Fibroblast of skin of left quadriceps (primary cell): ENCODE data around the gene PTPRN2.

Experiments
- DNase-seq, 2 experiments: peaks; one replicate each; pipeline ENCODE4 v3.0.0-alpha.2; 2013; ENCODE audit warnings: low read depth in 2 of 2

Gene PTPRN2

DNA sequence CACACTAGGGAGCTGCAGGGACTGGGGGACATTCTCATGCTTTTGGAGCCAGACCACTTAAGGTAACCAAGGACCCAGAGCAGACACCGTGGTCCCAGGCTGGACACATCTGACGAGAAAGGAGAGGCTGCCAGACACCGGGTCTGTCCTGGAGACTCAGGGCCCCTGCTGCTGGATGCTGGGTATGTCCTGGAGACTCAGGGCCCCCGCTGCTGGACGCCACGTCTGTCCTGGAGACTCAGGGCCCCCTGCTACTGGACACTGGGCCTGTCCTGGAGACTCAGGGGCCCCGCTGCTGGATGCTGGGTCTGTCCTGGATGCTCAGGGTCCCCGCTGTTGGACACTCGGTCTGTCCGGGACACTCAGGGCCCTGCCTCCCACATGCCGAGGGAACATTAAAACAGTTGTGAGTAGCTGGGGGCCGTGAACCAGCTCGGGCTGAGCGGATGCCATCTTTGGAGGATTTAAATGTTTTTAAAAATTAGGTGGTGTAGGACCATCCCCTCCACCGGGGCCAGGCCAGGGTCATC, 1001.1 kb downstream of the PTPRN2 start:
- no peak for DNase-seq

DNA sequence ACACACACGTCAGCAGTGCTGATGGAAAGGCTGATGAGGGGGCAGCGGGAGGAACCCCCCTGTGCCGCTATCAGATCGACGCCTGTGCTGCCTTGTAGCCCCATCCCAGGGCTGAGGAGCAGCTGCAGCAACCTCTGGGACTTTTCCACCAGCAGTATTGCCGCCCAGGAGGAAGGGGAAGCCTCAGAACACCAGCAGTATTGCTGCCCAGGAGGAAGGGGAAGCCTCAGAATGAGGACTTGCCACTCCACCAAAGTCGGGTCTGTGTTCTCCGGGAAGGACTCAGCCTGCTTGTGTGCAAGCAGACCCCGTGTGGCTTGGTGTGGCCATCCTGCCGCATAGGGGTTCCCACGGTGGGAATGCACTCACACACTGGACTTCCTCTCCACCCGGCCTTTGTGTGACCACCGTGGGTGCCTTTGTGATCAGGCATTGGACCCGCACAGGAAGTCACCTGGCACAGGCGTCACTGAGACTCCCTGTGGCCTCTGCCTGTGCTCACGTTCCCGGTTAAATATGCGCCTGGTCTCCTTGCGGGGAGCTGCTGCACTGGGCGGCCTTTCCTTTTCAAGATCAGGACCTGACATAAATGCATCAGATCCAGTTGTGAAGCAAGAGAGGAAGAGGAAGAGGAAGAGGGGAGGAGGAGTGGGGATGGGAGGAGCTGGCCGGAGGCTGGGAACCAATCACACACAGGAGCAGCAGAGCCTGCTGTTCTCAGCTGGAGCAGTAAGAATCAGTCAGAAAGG, 1002.3 kb downstream of the PTPRN2 start:
- no peak for DNase-seq

DNA sequence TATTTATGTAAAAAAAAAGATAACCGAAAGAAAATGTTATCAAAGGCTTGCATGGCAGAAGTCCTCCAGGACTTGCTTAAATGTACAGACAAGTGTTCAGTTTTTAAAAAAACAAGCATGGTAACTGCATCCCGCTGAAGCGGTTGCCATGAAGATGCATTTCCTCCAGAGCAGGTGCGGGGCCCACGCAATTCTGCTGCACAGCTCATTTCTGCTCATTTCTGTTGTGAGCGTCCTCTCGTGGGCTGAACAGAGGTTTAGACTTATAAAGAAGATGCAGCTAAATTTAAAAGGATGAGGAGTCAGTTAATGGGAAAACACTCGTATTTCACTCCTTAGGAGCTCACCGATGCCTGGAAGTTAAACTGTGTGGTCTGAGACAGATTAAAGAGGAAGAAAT, 1003.2 kb downstream of the PTPRN2 start:
- DNase-seq = no peak

DNA sequence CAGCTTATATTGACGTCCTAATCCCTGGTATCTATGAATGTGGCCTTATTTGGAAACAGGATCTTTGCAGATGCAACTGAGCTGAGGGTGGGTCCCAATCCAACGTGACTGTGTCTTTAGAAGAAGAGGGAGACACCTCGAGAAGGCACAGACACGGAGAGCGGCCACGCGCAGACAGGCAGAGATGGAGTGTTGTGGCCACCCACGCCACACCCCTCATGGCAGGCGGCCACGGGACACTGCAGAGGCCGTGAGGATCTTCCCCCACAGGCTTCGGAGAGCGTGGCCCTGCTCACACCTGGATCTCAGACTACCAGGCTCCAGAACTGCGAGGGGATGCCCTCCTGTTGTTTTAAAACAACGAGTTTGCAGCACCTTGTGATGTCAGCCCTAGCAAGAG, 1005.9 kb downstream of the PTPRN2 start:
- no peak for DNase-seq

DNA sequence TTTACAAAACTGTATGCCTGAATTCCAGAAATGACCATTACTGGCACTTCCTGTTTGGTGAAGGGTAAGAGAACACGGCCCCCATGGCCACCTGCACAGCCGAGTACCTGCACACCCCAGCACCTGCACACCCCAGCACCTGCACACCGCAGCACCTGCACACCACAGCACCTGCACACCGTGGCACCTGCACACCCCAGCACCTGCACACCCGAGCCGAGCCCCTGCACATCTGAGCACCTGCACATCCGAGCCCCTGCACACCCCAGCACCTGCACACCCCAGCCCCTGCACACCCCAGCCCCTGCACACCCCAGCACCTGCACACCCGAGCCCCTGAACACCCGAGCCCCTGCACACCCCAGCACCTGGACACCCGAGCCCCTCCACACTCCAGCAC, 1007.3 kb downstream of the PTPRN2 start:
- DNase-seq = no peak

DNA sequence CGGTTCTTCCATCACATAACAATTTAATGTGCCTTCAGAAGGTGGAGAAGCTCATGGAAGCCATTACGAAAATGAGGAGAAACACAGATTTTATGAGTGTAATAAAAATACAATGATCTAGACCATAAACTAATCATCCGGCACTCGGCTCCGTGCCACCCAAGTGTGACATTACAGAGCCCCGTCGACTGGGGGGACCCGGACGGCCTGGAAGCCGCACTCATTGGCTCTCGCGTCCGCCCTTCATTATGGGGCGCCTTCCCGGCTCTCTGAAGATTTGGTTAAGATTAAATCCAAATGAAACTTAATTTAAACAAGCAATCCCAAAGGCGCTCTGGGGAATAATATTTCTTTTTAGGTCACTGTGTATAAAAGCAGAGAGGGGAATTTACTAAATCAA, 1008.2 kb downstream of the PTPRN2 start:
- DNase-seq = no peak

DNA sequence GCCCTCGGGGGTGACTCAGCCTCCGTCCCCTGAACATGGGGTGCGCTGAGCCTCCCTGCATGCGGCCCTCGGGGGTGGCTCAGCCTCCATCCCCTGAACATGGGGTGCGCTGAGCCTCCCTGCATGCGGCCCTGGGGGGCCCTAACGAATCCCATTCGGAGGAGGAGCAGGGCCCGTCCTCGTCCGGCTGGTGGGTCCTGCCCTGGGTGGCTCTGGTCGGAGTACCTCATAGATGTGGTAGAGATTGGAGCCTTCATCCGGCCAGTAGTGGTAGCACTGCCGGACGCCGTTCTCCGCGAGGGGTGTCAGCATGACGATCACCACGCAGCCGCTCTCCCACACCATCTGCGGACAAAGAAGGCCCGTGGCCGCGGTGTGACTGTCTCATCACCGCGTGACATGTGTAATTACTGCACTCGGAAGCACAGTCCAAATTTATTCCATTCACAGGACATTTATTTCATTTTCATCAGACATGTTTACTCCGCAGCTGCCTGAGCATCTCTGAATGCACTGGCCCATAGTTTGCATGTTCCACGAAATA, 1009.8 kb downstream of the PTPRN2 start:
- no peak for DNase-seq

DNA sequence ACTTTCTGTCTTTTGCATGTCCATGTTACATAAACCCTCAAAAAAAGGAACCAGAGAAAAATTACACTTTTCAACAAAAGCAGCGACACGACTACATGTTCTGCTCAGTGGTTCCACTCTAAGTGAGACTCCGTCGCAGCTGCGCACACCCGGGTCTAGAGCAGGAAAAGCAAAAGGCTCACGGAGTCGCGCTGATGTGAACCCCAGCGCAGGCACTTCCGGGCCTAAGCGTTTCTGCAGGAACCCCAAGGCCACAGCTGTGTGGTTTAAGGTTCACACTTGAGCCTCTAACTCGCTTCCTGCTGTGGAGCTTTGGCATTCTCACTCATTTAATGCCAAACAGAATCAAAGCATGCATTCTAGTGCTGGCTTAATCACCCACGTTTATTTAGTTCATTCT, 1010.6 kb downstream of the PTPRN2 start:
- DNase-seq = no peak

DNA sequence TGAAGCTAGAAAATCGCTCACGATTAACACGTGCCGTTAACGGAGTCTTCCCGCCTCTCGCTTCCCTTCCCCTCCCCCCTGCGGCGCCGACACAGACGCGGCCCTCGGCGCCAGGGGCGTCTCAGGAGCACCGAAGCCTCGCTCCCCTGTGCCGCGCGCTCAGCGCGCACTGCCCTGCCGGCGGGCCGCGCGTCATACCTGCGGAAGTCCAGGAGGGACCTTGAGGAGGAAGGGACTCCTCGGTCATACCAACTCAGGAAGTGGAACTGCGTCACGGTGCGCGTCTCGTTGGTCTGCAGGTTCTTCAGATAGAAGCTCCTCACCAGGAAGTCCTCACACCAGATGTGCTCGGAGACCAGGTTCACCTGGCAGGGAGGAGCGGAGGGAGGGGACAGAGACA, 1011.2 kb downstream of the PTPRN2 start:
- no peak for DNase-seq

DNA sequence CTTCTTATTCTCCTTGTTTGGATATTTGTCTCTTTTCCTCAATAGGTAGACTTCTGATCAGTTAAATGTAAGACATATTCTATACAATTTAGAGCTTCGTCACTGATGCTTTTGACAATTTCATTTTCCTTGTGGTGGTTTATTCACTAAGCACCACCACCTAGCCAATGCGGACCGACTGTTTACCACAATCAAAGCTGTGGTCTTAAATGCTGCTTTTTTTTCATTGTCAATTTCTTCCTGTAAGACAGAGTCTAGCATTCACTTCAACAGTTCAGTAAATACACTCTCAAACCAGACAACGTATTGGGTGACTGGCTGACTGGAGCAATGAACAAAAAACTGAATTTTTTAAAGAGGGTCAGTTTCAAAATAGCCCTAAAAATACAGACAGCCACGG, 1011.8 kb downstream of the PTPRN2 start:
- no peak for DNase-seq

DNA sequence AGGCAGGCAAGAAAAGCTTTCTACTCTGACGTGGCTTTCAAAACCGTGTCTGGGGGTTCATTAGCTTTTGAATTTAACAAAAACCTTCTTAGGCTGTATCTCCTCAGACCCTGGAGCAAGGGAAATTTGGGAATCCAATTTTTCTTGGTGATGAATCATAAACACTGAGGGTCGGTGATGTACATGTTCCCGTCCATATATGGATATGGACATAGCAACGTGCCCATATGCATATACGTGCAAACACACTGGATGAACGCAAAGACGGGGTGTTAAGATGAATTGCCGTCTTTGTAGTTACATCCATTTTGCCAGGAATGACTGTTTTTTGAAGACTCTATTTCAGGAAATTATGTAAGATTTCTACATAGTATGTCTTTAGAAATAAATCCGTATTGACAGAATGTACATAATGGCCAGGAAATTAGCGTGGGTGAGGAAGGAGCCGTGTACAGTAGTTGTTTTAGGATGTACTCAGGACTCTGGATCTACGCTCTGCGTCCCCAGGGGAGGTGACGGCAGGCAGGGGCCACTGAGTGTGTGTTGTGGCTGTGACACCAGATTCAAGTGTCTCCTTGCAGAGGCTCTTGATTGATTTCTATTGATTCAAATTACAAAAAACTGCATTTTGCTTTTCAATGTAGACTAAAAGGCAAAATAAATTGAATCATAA, 1012.6 kb downstream of the PTPRN2 start:
- no peak for DNase-seq

DNA sequence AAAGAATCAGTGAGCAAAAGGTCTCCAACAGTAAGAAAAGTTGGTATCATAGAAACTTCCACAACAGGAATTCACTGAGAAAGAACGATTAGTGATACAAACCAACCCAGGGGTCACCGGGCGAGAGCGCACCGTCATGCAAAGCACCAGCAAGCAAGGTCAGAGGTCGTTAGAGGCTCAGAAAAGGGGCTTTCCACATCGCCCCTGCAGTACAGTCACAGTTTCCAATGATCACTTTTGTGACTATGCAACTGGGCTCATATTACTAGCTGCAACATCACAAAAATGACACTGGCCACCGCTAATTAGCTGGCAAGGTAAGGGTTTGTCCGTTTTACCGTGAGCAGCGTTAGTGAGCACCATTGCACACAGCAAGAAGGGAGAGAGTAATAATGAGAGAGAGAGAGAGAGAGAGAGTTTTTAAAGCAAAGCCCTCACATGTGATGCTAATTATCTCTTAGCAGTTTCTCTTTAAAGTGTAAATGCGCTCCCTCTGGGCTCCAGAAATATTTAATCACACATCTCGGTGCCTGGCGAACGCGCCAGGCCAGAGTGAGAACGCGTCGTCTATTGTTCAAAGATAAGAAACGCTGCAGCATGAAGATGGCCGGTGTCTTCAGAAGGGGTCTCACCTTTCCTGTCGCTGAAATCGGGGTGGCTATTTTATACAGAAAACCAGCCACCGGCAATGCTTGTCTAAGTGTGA, 1013.4 kb downstream of the PTPRN2 start:
- no peak for DNase-seq

DNA sequence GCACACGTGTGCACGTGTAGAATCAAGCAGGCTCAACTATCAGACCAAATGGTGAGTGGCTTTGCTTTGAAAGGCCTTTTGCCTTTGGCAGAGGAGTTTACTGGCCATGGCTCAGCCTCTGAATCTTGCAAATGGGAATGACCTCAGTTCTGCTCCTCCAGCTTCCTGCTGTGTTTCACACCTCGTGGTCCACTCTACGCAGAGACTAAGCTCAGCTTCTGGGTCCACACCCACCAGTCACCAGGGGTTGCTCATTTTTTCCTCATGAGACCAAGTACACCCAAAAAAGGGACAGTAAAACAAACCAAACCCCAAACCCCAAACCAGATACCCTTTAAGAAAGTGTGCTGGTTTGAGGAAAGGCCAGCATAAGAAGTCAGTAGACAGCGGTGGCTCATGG, 1014.4 kb downstream of the PTPRN2 start:
- no peak for DNase-seq

DNA sequence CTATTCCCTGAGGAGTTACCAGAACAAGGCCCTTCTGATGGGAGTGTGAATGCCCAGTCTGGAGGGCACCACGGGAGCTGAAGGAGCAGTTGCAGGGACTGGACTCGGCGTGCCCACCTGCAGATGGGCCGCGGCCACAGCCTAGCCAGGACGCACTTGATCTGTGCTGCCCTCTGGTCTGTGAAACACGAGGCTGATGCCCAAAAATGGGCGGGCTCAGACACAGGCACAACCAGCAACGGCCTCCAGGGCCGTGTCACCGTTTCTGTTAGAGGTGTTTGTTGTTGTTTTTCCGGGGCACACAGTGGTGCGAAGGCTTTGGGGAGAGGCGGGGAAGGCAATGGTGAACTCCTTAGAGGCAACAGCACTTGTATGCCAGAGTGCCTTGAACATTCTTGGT, 1015.0 kb downstream of the PTPRN2 start:
- no peak for DNase-seq

DNA sequence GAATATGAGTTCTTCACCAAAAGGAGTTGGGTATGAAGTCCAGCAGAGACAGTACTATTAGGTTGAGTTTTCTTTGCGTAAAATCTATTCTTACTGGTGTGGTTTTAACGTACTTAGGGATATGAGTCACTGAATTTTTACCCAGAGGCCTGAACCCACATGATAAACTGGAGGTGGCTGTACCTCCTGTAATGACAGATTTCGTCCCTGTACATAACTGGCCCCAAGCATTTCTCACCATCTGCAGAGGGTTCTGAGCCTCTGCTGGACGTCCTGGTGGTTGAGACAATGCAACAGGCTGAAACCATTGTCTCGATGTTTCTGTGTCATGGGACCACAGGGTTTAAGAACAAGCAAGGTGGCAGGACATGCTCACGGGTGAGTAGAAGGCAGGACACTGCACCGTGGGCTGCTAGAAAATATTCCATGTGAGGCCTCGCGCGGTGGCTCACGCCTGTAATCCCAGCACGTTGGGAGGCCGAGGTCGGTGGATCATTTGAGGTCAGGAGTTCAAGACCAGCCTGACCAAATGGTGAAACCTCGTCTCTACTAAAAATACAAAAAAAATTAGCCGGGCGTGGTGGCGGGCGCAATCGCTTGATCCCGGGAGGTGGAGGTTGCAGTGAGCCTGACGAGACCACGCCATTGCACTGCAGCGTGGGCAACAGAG, 1017.0 kb downstream of the PTPRN2 start:
- DNase-seq = no peak

DNA sequence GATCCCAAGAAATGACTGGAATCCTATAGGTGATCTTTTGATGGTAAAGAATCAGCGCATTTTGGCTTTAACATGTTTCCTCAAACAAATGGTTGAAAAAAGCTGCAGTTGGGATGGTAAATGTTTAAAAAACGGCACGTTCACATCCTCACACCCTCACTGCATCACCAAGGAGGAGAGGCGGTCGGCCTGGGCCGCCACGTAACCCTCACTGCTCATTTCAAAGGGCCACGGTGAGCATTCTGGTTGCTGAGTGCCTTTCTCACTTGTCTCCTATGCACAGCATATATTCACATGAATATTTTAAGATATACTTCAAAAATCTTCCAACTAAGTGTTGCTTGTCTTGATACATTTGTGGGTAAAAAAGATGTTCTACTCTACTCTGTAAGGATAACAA, 1017.7 kb downstream of the PTPRN2 start:
- no peak for DNase-seq

DNA sequence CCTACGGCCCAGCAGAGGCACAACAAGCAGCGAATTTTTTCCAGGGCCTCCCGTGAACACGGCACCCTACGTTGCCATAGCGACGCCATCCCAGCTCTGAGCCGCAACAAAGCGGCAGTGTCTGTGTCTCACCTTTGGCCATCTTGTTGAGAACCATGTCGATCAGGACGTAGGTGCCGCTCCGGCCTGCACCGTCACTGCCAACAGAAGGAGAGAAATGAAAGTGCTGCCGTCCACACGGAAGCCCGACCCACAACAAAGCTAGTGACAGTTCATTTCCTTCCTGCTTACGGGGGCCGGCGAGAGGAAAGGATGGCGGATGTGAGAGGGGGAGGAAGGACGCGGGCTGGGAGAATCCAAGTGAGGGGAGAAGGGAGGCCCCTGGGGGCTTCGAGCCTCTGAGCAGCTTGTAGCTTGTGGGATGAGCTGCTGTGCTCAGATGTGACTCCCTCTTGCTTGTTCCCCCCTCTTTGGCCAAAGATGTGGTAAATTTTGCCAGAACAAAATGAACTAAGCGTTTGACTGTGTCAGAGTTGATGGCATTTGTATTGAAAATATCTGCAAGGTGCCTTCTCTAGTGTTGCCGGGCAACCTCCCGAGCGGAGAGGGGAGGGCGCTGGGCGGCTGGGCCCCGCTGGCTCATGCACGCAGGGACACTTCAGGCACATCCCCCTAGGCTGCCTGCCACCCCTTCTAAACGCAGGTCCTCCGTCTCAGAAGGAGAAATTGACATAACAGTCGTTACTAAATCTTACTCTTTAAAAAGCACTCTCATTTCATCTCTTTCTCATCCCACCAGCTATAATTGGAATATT, 1018.6 kb downstream of the PTPRN2 start:
- peak; percentile 1 to 6 for DNase-seq

DNA sequence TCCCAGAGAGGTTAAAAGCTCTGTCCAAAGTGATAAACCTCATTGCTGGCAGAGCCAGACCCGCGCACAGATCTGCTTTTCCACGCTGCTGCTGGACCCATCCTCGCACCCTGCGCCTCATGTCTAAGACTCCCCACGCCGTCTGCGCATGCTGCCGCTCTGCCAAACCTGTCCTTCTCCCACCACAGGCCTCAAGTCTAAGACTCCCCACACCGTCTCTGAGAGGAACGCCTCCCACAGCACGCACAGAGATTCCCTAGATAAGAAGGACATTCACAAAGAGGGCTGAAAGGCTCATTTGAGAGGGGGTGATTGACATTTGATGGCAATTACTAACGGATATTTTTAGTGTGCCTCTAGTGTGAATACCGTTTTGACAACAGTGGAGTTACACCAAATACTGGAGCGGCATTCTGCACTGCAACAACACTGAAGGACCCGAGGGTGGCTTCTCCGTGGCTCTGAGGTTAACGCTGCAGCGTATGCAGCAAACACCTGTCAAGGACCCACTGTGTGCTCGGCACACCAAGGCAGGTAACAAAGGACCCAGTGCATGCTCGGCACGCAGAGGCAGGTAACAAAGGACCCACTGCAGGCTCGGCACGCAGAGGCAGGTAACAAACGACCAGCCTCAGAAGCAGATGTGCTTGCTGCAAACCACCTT, 1019.4 kb downstream of the PTPRN2 start:
- DNase-seq = no peak

DNA sequence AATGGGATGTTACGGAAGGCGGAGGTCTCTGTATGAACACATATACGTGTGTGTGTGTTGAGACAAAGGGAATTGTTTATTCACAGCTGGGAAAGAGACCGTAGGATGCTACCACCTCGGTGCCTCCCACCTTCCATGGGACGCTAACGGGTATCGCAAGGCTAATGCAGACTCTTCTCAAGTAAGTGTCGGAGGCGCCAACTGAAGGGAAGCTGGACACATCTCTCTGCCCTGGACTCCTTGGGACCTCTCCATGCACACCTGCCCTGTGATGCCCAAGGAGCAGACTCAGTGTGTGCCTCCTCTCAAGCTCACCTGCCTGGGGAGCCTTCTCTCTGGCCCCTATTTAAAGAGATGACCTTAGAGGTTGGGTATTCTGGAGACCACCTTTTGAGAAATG, 1020.0 kb downstream of the PTPRN2 start:
- no peak for DNase-seq

DNA sequence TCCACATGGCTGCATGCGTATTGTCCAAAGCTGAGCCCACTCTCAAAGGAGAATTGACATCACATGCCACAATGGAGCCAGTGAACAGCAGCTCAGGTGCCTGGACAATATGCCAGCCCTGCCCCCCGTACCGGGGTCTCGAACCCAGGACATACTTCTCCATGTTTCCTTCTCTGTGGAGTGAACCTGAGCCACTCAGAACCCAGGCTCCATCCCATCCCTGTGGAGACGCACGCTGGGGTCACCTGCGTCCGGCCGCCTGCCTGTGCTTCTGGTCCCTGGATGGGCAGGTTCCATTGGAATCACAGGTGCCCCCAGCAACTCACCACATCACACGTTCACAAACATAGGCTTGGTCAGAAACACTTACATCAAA, 1021.0 kb downstream of the PTPRN2 start:
- no peak for DNase-seq
